CD4-positive, alpha-beta T cell treated with Interleukin-1 beta for 1 hour (primary cell): ENCODE data around the gene TBC1D30.
"Not testable (repeated sequence)": the region's sequence is repeated elsewhere in the genome, so short reads cannot be mapped to it uniquely, and the experiment has no call there.

Experiments
- DNase-seq, 2 donors: peaks; one replicate each; pipeline ENCODE4 v3.0.0-alpha.2; 2020 to 2022

Gene TBC1D30, protein sequence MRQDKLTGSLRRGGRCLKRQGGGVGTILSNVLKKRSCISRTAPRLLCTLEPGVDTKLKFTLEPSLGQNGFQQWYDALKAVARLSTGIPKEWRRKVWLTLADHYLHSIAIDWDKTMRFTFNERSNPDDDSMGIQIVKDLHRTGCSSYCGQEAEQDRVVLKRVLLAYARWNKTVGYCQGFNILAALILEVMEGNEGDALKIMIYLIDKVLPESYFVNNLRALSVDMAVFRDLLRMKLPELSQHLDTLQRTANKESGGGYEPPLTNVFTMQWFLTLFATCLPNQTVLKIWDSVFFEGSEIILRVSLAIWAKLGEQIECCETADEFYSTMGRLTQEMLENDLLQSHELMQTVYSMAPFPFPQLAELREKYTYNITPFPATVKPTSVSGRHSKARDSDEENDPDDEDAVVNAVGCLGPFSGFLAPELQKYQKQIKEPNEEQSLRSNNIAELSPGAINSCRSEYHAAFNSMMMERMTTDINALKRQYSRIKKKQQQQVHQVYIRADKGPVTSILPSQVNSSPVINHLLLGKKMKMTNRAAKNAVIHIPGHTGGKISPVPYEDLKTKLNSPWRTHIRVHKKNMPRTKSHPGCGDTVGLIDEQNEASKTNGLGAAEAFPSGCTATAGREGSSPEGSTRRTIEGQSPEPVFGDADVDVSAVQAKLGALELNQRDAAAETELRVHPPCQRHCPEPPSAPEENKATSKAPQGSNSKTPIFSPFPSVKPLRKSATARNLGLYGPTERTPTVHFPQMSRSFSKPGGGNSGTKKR

GRCh38 chr12:64824500-64825142, at the start of gene TBC1D30:
TBC1D30 (plus strand) TSS chr12:64824647; CDS start chr12:64824880, 233 bp downstream.
- DNase-seq, result no peak

DNA sequence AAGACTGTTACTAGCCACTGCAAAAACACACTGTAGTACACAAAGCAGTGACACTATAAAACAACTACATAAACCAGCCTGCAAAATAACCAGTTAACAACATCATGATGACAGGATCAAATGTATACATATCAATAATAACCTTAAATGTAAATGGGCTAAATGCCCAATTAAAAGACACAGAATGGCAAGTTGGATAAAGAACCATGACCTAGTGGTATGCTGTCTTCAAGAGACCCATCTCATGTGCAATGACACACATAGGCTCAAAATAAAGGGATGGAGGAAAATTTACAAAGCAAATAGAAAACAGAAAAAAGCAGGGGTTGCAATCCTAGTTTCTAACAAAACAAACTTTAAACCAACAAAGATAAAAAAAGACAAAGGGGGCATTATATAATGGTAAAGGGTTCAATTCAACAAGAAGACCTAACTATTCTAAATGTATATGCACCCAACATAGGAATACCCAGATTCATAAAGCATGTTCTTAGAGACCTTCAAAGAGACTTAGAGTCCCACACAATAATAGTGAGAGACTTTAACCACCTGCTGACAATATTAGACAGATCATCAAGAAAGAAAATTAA, 49.2 kb upstream of the TBC1D30 start:
- DNase-seq, result not testable (repeated sequence)

- no peak for DNase-seq
Observed at GRCh38 chr12:64779354-64779974, 45.0 kb upstream of the TBC1D30 start.

- no peak for DNase-seq
Observed at GRCh38 chr12:64780132-64780530, 44.3 kb upstream of the TBC1D30 start.

DNA sequence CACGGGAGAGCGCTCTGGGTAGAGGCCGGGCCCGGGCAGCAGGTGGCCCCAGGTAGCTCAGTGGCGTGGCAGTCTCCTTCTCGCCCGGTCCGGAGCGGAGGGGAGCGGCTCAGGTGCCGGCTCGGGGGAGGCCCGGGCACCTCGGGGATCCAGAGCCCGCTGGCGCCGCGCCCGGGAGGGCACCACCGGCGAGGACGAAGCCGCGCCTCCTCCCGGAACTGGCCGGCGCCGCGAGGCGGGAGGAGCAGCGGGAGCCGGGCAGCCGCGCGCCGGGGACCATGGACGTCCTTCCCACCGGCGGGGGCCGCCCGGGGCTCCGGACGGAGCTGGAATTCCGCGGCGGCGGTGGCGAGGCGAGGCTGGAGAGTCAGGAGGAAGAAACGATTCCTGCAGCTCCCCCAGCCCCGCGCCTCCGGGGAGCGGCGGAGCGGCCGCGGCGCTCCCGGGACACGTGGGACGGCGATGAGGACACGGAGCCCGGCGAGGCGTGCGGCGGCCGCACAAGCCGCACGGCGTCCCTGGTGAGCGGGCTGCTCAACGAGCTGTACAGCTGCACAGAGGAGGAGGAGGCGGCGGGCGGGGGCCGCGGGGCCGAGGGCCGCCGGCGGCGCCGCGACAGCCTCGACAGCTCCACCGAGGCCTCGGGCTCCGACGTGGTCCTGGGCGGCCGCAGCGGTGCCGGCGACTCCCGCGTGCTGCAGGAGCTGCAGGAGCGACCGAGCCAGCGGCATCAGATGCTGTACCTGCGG, 43.7 kb upstream of the TBC1D30 start:
- no peak for DNase-seq

- no peak for DNase-seq
Observed at GRCh38 chr12:64781280-64782190, 42.9 kb upstream of the TBC1D30 start.

GRCh38 chr12:64782191-64782876, 42.1 kb upstream of the TBC1D30 start:
- no peak for DNase-seq

- no peak for DNase-seq
Observed at GRCh38 chr12:64785838-64786237, 38.6 kb upstream of the TBC1D30 start.

GRCh38 chr12:64790166-64790565, 34.3 kb upstream of the TBC1D30 start:
- no peak for DNase-seq

DNA sequence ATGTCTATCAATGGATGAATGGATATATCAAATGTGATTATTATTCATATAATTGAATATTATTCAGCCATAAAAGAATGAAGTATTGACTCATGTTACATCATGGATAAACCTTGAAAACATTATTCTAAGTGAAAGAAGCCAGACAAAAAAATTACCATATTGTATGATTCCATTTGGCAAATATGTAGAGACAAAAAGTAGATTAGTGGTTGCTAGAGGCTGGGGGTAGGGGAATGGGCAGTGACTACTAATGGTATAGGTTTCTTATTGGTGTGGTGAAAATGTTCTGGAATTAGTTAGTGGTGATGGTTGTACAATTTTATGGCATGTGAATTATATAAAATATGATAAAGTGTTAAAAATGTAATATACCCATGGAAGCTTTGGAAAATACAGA, 33.4 kb upstream of the TBC1D30 start:
- DNase-seq, result no peak

GRCh38 chr12:64792128-64792527, 32.3 kb upstream of the TBC1D30 start:
- no peak for DNase-seq

- no peak for DNase-seq
Observed at GRCh38 chr12:64793610-64794009, 30.8 kb upstream of the TBC1D30 start.

DNA sequence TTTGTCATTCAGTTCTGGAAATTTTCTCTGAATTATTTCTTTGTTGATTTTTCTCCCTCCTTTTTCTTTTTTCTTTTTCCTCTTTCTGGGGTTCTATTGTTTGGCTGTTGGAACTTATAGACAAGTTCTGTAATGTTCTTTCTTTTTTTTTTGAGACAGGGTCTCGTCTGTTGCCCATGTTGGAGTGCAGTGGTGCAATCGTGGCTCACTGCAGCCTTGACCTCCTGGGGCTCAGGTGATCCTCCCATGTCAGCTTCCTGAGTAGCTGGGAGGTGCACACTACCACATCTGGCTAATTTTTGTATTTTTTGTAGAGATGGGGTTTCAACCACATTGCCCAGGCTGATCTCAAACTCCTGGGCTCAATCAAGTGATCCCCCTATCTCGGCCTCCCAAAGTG, 30.1 kb upstream of the TBC1D30 start:
- DNase-seq, result no peak

- DNase-seq, result peak; percentile 46 to 73
Observed at GRCh38 chr12:64796205-64796845, 28.1 kb upstream of the TBC1D30 start.

DNA sequence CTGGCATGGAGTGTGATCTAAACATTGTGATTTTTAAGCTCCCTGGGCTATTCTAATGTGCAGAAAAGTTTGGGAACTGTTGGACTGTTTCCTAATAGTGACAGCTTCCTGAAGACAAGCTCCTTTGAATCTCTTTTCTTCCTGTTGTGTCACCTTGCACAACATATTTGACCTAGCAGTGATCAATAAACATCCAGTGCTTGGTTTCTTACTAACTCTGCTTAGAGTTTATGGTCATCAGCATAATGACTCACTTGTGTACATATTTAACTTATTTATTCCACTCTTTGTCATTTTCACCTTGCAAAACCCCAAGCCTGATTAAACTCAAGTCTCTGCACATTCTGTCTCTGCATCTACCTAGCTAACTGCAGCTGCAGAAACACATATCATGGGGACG, 27.3 kb upstream of the TBC1D30 start:
- DNase-seq, result no peak

DNA sequence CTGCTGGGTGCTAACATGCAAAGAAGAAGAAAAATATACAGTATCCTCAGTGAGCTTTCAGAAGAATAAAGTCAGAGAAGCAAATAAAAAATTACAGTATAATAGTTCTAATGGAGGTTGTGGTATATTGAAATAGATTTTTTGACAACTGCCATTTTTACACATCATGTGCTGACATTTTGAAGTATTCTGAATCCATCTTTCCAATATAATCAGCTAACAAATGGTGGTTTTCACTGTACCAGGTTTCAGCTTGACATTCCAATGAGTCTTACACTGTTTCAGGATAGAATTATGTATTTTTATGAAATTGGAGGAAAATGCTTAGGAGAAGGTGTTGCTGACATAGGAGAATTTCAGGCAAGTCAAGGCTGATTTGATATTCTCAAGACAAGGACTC, 26.3 kb upstream of the TBC1D30 start:
- no peak for DNase-seq

GRCh38 chr12:64800640-64801039, 23.8 kb upstream of the TBC1D30 start:
- no peak for DNase-seq

DNA sequence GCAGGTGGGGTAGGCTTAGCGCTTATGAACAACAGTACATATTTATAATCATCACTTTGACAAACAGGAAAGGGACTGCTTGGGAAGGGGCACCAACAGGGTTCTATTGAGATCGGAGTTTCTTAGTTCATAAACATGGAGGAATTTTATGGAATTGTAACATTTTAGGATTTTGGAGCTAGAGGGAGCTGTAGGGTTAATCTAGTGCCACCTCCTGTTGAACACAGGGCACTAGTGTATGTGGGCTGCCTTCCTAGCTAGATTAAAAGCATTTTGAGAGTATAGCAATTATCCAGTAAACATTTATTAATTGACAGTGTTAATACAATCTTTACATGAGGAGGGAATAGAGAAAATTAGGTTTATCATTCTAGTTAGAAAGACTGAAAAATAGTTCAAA, 23.1 kb upstream of the TBC1D30 start:
- no peak for DNase-seq

DNA sequence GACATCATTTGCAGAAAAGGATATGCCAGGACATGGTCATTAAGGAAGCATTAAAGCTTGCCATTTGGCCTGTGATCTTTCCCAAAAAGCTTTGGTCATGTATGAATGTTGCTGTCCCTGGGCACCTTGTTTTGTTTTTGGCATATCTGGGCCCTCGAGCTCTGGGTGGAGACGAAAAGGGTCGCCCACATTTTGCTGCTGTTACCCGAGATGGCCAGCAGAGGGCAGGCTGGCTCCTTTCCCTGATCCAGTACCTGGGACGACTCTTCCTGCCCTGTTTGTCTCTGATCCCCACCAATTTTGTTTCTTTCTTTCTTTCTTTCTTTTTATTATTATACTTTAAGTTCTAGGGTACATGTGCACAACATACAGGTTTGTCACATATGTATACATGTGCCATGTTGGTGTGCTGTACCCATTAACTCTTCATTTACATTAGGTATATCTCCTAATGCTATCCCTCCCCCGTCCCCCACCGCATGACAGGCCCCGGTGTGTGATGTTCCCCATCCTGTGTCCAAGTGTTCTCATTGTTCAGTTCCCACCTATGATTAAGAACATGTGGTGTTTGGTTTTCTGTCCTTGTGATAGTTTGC, 22.2 kb upstream of the TBC1D30 start:
- peak; percentile 29 to 51 for DNase-seq
